GM19193 (cell line): ENCODE data around the gene CLEC5A.

ENCODE experiments used
- POLR2A ChIP-seq: IDR thresholded peaks from 4 replicates; pipeline ENCODE4 v1.6.1; 2011; ENCODE audit not compliant: insufficient read depth, insufficient read length; ENCODE audit errors: extremely low read depth

The CLEC5A gene

DNA sequence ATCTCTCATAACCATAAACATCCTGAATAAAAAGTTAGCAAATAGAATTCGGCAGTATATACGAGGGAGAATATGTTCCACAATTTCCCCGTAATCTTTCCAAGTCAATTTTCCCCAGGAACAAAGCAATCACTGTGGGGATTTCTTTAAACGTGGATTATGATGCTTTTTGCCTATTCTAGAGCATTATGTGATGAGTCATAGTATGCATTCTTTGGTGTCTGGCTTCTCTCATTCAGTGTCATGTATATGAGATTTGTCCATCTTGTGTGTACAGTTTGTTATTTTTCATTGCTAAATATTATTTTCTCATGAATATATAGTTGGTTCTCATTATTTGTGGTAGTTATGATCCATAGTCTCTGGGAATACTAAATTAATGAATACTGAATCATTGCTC lies 40.5 kb downstream of the CLEC5A start:
- no peak for TF ChIP-seq POLR2A

DNA sequence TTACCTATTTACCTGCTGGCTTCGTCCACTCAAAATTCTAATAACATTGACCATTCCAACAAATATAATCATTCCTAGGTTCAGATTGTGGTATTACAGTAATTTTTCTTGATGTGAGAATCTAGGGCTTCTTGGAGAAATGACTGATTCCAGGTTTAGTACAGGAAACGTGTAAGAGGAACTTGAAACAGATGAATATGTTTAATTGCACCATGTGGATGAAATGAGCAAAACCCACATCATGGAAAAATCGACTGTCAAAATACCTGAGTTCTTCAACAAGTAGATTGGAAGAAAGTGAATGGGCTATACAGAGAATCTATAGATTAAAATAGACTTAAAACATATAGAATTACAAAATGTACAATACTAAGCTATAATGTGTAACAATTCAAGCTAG lies 55.4 kb downstream of the CLEC5A start:
- TF ChIP-seq POLR2A: no peak

DNA sequence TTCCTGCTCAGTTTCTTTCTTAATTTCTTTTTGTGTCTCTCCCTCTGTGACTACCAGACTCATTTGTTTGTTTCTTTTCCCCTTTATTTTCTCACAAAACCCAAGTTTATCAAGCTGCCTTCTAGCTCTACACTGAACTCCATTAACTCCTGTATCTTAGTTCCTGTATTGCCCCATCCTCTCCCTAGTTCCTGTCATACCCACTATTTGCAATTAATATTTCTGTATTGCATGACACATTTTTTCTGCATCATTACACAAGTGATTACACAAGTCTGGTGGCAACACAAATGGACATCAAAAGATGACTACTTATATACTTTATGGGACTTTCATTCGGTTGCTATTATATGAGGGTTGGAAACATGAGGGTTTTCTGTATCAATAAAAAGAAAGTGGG lies 57.5 kb downstream of the CLEC5A start:
- TF ChIP-seq POLR2A: no peak

DNA sequence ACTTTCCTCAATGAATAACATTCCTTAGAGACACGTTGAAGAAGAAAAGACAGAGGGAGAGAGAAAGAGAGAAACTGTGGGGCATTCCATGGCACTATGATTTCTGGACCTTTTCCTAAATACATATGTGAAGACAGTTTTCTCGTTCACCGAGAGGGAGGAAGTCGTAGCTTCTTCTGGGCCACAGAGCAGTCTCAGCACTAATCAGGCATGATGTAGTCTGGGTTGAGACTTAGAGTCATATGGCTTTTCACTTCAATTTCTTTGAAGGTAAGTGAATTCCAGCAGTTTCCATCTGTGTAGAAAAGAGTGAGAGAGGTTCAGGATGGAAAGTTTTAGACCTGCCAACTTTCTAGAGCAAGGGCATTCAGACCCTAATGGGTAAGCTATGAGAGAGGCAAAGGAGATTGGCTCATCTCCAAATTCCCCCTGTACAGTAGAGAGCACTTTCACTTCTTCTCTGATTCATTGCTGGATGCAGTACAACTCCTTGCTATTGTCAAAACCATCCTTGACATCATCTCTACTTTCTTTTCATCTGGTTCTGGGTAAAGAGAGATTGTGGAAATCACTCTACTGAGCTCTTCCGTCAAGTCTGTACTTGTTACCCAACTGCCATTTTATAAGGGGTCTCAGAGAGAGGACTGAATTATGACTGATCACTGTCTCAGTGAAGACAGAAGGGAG lies 62.1 kb downstream of the CLEC5A start:
- TF ChIP-seq POLR2A: no peak

DNA sequence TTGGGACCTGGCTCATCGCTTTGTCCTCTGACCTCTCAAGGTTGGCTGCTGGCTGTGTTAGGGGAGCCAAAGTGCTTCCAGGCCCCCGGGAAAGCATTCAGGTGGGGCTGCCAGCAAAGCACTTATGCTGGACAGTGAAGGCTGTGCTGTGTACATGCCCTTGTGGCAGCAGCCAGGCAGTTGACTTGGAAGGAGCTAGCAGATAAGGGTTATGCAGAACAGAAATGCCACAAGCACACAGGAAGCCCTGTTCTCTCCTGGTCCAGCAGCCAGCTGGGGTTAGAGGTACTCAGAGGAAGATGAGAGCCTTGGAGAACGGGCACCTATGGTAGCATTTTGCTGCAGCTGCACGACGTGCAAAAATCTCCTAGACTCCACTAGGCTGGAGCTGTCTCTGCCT lies 65.8 kb downstream of the CLEC5A start:
- no peak for TF ChIP-seq POLR2A

DNA sequence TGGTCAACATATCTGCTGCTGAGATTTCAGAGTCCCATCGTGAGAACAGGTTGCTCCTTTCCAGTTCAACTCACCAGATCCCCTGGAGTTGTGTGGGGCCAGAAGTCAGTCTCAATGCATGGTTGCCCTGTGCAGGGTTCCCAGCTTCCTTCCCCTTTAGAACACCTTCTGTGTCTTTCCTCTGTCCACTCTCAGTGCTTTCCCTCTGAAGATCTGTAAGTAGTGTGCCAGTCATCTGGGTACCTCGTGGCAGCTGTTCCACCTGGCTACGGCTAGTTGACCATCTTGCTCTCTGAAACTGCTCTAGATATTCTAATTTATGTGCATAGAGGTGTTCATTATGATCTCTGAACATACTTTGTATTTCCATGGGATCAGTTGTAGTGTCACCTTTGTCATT lies 69.4 kb downstream of the CLEC5A start:
- no peak for TF ChIP-seq POLR2A
